GM18868 (cell line): ENCODE results near the gene ADGRD2.

Experiments
- ATAC-seq: cut with Tn5 transposase; IDR thresholded peaks from one replicate; pipeline ENCODE4 v1.9.1; 2021; ENCODE audit warnings: mild to moderate bottlenecking, moderate library complexity; ENCODE audit not compliant: unreplicated experiment

The ADGRD2 gene

DNA sequence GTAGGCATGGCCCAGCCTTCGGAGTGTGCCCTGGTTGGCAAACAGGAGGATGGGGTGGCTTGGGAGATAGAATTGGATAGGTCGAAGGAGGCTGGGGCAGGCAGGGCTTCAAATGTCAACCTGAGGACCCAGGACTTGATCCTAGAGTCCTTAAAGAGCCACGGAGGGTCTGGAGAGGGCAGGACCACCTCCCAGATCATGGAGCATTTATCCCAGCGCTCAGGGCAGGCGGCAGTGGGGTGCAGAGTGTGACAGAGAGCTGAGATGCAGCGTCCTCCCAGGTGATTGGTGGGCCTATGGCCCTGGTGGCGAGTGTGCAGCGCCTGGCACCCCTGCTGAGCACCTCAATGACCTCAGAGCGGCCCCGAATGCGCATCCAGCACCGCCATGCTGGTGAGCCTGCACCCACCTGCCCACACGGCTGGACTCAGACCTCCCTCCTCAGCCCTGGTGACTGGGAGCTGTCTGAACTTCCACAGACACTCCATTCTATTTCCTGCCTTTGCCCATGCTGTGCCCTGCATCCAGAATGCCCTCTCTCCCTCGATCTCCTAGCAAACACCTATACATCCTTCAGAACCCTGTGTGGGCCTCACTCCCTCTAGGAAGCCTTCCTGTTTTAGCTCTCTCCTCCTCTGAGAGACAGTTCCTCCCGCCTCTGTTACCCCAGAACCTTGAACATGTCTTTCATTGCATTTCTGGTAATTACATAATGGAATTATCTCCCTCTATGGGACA is 6.3 kb downstream of the ADGRD2 start:
- ATAC-seq = no peak

- no peak for ATAC-seq
Measured at GRCh38 chr9:124457079-124457886, 7.0 kb downstream of the ADGRD2 start.

GRCh38 chr9:124457887-124458431 is 7.7 kb downstream of the ADGRD2 start:
- no peak for ATAC-seq

DNA sequence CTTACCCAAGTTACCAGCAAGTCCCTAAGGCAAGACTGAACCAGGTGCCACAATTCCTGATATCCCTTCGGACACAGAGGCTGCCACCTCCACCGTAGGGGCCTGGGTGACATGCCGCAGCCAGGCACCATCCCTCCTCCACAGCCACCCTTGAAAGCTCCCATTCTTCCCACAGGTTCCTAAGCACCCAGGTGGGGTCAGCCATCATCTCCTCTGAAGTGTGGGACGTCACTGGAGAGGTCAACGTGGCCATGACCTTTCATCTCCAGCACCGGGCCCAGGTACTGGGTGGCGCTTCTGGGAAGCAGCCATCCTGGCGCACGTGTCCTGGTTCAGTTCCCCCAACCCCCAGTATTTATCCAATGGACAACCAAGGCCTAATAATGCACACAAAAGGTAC is 8.2 kb downstream of the ADGRD2 start:
- no peak for ATAC-seq

DNA sequence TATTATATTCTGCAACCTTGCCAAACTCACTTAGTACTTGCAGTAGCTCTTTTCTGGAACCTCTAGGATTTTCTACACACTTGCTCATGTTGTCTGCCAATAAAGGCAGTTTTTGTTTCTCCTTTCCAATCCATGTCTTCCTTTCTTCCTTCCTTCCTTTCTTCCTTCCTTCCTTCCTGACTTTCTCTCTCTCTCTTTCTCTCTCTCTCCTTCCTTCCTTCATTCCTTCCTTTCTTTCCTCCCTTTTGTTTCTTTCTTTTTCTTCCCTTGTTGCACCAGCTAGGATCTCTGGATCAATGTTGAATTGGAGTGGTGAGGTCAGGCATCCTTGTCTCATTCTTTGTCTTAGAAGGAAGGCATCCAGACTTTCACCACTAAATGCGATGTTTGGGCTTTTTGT is 12.5 kb downstream of the ADGRD2 start:
- ATAC-seq = no peak

GRCh38 chr9:124465736-124466135 is 15.5 kb downstream of the ADGRD2 start:
- no peak for ATAC-seq

GRCh38 chr9:124467410-124468060 is 17.3 kb downstream of the ADGRD2 start:
- ATAC-seq = no peak

DNA sequence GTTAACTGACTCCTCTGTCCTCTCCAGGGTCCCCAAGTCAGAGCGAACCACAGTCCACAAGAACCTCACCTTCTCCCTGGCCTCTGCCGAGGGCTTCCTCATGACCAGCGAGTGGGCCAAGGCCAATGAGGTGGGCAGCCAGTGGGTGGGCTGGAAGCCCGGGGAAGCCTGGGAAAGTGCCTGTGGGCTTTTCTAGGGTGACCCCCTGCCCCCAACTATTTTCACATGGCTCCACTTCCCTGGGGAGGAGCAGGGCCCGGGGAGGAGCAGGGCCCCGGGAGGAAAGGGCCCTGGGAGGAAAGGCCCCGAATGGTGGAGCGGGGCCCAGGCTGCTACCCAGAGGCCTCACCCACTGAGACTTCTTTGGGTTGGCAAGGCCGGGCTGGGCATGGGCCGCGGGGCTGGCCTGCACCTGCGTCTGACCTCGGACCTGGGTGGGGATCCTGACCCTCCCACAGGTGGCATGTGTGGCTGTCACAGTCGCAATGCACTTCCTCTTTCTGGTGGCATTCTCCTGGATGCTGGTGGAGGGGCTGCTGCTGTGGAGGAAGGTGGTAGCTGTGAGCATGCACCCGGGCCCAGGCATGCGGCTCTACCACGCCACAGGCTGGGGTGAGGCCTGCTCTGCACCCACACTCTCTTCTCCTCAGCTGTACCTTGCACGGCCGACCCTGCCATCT is 17.9 kb downstream of the ADGRD2 start:
- no peak for ATAC-seq

DNA sequence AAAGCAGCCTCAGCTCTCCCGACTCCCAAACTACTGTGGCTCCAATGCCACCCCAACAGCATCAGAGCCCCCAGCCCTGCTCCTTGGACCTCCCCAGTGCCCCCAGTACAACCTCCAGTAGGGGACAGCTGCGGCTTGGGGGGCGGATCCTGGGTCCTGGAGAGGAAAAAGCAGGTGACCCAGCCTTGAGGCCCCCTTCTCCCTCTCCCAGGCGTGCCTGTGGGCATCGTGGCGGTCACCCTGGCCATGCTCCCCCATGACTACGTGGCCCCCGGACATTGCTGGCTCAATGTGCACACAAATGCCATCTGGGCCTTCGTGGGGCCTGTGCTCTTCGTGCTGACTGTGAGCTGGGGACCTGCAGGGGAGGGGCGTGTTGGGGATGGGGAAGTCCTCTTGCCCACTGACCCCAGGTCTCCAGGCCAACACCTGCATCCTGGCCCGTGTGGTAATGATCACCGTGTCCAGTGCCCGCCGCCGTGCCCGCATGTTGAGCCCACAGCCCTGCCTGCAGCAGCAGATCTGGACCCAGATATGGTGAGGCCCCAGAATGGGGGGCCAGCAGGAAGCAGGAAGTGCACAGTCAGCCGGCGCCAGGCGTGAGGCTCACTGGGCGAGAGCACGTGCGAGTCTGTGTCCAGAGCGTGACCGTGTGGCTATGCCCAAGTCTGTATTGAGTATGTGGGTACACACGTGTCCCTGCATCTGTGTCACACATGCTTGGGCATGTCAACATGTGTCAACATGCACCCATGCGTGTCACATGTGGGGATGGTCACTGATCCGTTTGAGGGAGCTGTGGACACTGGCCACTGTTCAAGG is 19.0 kb downstream of the ADGRD2 start:
- ATAC-seq = no peak

DNA sequence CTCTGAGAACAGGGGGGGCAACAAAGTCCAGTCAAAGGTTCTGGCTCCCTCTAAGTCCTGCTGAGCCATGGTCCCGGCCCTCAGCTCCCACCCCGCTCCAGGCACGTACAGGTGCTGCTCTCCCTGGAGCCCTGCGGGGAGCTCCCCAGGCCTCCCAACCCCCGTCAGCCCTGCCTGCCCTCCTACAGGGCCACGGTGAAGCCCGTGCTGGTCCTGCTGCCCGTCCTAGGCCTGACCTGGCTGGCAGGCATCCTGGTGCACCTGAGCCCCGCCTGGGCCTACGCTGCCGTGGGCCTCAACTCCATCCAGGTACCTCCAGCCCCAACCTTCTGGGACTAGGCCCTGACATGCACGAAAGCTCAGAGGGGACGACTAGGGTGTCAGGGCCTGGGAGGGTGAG is 20.1 kb downstream of the ADGRD2 start:
- no peak for ATAC-seq

DNA sequence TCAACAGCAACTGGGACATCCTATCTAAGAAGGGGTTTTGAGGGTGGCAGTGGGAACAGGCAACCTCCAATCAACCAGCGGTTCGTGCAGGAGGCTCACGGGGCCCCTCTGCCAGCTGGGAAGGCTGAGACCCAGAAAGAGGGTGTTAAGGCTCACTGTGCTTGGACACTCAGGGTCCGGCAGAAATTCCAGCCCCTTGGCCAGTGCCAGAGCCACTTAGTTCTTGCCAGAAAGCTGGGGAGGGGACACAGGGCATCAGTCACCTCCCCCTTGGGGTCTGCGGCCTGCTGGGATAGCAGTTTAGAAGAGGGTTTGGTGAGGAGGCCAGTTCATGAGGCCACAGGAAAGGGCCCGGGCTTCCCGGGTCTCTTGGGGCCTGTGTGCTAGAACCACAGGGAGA is 20.5 kb downstream of the ADGRD2 start:
- no peak for ATAC-seq

GRCh38 chr9:124471761-124472160 is 21.5 kb downstream of the ADGRD2 start:
- no peak for ATAC-seq

DNA sequence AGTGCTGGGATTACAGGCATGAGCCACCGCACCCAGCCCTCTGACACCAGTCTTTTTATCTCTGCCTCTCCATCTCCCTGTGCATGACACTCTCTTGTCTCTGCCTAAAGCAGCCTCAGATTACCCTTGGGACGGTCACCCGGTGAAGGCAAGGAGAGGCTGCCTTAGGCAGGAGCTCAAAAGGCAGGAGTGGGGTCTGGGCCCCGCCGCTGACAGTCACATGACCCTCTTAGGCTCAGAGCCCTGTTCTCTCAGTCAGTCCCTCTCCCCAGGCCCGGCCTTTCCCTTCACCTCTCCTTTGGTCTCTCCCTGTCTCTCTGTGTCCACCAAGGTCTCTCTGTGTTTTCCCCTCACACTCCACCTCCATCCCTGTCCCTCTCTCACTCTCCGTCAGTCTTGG is 22.5 kb downstream of the ADGRD2 start:
- no peak for ATAC-seq

GRCh38 chr9:124473310-124473709 is 23.1 kb downstream of the ADGRD2 start:
- ATAC-seq = no peak

DNA sequence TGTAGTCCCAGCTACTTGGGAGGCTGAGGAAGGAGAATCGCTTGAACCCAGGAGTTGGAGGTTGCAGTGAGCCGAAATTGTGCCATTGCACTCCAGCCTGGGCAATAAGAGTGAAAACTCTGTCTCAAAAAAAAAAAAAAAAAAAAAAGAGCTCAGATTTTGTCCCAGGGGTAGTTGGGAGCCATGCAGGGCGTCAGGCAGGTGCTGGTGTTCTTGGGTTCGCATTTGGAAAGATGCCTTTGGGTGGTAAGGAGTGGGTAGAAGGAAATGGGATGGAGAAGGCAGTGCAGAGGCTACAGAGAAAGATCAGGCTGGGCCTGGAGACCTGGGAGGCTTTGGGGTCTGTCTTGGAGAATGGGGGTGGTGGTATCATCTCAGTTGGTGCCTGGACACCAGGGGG is 23.9 kb downstream of the ADGRD2 start:
- no peak for ATAC-seq

DNA sequence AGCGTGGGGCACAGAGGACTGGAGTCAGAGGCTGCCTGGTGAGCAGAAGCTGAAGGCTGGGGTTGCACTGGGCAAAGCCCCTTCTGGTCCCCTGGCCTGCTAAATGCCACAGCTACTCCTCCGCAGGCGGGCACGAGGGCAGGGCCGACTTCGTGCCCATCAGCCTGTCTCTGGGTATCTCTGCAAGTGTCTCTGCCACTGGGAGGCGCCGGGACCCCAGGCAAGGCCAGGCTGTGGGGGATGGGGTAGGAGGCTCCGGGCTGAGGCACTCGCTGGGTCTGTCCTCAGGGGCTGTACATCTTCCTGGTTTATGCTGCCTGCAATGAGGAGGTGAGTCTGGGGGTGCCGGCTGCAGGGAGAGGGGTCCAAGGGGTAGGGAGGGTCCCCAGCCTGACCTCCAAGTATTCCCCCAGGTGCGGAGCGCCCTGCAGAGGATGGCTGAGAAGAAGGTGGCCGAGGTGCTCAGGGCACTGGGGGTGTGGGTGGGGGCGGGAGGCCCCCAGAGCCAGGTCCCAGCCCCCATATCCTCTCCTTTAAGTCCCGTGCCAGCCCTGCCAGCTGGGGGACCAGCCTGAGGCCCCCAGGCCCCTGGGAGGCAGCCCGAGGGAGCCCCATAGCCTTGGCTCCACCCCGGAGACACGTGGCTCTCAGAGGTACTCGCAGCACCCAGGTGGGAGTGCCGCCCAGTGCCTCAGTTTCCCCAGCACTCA is 25.1 kb downstream of the ADGRD2 start:
- ATAC-seq = no peak

GRCh38 chr9:124475868-124476690 is 25.8 kb downstream of the ADGRD2 start:
- no peak for ATAC-seq

GRCh38 chr9:124477211-124477647 is 27.0 kb downstream of the ADGRD2 start:
- ATAC-seq = no peak
